T-helper 2 cell treated with Interferon-gamma antibody and Interleukin-4, amounts not matched to agents 5 μg/mL and 100 μg/mL, for 36 hours (primary cell): ENCODE results near the gene XXYLT1.

ENCODE experiments used
- DNase-seq: peaks from one replicate; pipeline ENCODE4 v3.0.0; 2021; ENCODE audit warnings: low spot score
- H3K27ac Mint-ChIP-seq: one replicate; pipeline ENCODE4 v1.8.0; 2021; ENCODE audit warnings: mild to moderate bottlenecking, mixed read lengths
- H3K27me3 Mint-ChIP-seq: one replicate; pipeline ENCODE4 v1.8.0; 2021; ENCODE audit warnings: low read depth, mixed read lengths
- H3K36me3 Mint-ChIP-seq: one replicate; pipeline ENCODE4 v1.8.0; 2021; ENCODE audit warnings: low read depth, mixed read lengths
- H3K4me1 Mint-ChIP-seq: one replicate; pipeline ENCODE4 v1.8.0; 2021; ENCODE audit warnings: low read depth, mixed read lengths
- H3K4me3 Mint-ChIP-seq: one replicate; pipeline ENCODE4 v1.8.0; 2022; ENCODE audit warnings: mild to moderate bottlenecking, moderate library complexity, mixed read lengths
- H3K9me3 Mint-ChIP-seq: one replicate; pipeline ENCODE4 v1.8.0; 2021; ENCODE audit warnings: mixed read lengths

XXYLT1 gene

DNA sequence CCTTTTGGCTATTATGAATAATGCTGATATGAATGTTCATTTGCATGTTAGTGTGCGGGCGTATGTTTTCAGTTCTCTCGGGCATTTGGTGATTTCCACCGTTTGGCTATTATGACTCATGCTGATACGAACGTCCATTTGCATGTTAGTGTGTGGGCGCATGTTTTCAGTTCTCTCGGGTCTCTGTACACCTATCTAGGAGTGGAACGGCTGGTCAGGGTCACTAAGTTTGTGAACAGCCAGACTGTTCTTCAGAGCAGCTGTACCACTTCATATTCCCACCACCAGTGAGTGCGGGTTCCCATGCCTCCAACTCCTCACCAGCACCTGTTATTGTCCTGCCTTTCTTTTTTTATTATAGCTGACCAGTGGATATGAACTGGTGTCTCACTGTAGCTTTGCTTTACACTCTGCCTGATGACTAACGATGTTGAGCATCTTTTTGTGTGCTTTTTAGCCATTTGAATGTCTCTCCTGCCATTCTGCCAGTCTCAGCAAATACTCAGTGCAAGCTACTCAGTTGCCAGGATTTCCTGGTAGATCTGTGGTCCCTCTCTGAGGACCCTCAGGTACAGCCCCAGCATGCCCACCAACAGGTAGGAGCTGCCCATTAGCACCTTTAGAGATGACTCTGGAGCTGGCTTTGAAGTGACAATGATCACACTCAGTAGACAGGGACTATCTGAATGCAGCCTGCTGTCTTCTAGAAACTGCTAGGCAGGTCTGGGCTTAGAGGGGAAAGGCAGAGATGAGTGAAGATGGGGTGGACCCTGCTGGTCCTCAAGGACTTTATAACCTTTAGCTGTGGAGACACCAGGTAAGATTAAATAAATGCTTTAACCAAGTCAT is 141.1 kb downstream of the XXYLT1 start:
- no peaks in the 10 kb centered on the region for H3K27me3 Mint-ChIP-seq
- peak overlapping the region; percentile 47 for H3K27ac Mint-ChIP-seq
- peaks cover 18% of the 10 kb centered on the region for H3K4me1 Mint-ChIP-seq
- no peaks in the 10 kb centered on the region for H3K36me3 Mint-ChIP-seq
- no peaks in the 10 kb centered on the region for H3K9me3 Mint-ChIP-seq
- peak; percentile 74 for DNase-seq
- peak overlapping the region; percentile 44 for H3K4me3 Mint-ChIP-seq

DNA sequence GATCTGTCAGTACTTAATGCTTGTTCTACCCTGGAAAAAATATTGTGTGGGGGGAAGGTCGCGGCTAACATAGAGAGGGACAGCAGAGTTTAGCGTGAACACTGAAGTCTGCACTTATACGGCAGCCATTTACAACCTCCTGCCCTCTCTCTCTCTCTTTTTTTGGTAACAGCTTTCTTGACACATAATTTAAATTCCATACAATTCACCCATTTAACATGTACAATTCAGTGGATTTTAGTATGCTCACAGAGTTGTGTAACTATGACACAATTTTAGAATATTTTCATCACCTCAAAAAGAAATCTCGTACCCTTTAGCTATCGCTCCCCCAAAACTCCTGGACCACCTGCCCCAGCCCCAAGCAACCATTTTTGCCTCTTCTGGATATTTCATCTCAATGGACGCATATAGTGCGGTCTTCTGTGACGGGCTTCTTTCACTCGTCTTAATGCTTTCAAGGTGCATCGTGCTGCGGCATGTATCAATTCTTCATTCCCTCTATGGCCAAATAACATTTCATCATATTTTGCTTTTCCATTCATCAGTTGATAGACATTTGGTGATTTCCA is 141.8 kb downstream of the XXYLT1 start:
- peak overlapping the region; percentile 47 for H3K27ac Mint-ChIP-seq
- no peak for DNase-seq
- H3K36me3 Mint-ChIP-seq = no peaks in the 10 kb centered on the region
- peaks cover 18% of the 10 kb centered on the region for H3K4me1 Mint-ChIP-seq
- H3K4me3 Mint-ChIP-seq = peak overlapping the region; percentile 44
- no peaks in the 10 kb centered on the region for H3K9me3 Mint-ChIP-seq
- no peaks in the 10 kb centered on the region for H3K27me3 Mint-ChIP-seq

DNA sequence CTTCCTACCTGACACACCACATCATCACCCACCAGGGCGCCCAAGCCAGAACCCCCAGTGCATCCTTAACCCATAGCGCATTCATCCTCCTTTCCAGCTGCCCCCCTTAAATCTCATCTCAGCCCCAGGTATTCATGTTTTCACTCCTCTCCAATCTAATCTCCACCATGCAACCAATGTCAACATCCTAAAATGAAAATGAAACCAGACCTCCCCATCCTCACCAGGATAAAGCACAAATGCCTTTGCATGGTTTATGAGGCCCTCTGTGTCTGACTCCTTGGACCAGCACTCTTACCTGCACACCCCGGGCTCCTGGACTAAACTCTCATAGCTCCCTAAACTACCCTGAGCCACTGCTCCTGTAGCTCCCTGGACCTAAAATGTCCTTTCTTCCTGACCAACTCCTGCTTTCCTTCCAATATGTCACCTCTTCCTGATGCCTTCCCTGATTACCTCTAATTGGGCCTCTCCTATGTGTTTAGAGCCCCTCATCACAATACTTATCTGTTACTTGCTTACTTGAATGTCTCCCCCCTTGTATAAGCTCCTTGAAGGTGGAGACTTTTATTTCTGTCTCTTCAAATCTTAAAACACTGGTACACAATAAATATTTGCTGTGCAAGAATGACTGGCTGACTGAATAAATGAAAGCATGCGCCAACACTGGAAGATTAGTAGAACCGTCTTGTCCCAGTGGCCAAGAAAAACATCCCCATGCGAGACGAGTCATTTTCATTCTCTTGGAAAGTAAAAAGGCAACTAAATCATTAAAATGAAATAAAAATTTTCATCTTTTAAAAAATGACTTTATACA is 142.5 kb downstream of the XXYLT1 start:
- H3K9me3 Mint-ChIP-seq = no peaks in the 10 kb centered on the region
- H3K4me1 Mint-ChIP-seq = peaks cover 18% of the 10 kb centered on the region
- H3K36me3 Mint-ChIP-seq = no peaks in the 10 kb centered on the region
- no peak for DNase-seq
- peak overlapping the region; percentile 4 for H3K4me3 Mint-ChIP-seq
- H3K27ac Mint-ChIP-seq = peak overlapping the region; percentile 39
- no peaks in the 10 kb centered on the region for H3K27me3 Mint-ChIP-seq

DNA sequence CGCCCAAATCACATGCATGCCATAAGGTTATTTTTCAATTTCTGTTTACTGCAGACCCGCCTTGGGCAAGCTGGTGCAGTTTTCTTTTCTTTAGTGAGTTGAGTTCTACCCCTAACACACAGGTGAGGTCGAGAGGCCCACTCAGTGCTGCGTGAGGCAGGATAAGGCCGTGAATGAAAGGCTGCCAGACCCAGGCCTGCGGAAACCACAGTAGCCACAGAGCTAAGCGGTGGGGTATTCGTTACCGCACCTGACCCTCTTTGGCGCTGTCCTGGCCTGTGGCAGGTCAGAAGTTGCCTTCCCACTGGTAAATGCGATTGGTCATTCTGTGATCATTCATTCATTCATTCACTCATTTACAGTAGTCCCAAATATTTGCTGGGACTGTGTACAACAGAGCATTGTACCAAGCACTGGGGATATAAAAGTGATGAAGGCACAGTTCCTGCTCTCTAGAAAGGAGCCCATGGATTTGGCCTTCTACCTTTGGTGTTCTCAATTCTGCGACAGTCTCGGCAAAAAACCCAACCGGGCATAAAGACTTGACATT is 144.8 kb downstream of the XXYLT1 start:
- no peak overlapping the region for H3K4me3 Mint-ChIP-seq
- H3K27me3 Mint-ChIP-seq = no peaks in the 10 kb centered on the region
- no peak overlapping the region for H3K27ac Mint-ChIP-seq
- H3K36me3 Mint-ChIP-seq = no peaks in the 10 kb centered on the region
- no peak for DNase-seq
- no peaks in the 10 kb centered on the region for H3K9me3 Mint-ChIP-seq
- peaks cover 18% of the 10 kb centered on the region for H3K4me1 Mint-ChIP-seq

DNA sequence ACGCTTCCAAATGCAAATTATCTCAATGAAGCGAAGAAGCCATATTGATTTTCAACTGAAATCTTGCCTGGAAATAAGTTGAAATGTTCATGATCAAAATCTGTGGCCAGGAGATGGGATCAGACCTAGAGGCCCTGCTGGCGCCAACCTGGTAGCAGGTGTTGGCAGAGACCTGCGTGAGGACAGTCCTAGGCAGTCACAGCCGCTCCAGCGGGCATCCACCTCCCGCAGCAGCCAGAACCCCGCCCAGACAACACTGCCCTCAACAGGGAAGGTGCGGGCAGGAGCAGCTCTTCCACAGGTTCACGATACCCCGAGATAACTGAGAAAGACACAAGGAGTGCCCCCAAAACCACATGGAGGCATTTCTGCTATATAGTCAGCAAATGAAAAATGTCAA is 145.3 kb downstream of the XXYLT1 start:
- Mint-ChIP-seq H3K27me3 (no peaks in the 10 kb centered on the region), H3K4me1 (peaks cover 18% of the 10 kb centered on the region), H3K36me3 (no peaks in the 10 kb centered on the region), H3K27ac (no peak overlapping the region), H3K4me3 (no peak overlapping the region), H3K9me3 (no peaks in the 10 kb centered on the region)
- no peak for DNase-seq

DNA sequence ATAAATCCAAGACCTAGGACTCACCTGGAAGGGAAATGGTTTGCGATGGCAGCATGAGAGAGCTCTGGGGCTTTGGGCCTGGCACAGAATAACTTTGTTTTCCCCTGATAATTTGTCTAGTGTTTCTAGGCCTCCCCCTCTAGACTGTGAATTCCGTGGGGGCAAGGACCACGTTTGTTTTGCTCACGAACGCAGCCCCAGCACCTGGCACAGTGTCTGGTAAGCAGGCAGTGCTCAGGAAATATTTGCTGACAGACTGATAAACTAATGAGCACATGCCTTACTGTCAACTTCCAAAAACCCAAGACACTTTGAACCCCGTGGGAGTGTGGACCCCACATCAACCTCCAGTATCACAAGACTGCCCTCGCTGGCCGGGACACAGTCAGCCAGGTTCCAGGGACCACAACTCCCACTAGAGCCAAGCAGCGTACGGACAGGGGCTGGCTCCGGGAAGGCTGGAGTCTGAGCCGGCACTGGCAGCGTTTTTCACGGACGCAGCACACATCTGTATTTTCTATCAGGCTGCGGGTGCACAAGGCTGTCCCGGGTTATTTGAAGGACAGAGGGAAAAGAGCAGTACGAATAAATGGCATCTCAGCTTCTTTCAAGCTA is 146.5 kb downstream of the XXYLT1 start:
- no peak overlapping the region for H3K4me3 Mint-ChIP-seq
- no peak for DNase-seq
- no peaks in the 10 kb centered on the region for H3K27me3 Mint-ChIP-seq
- H3K27ac Mint-ChIP-seq = no peak overlapping the region
- H3K36me3 Mint-ChIP-seq = no peaks in the 10 kb centered on the region
- H3K4me1 Mint-ChIP-seq = peaks cover 13% of the 10 kb centered on the region
- no peaks in the 10 kb centered on the region for H3K9me3 Mint-ChIP-seq

DNA sequence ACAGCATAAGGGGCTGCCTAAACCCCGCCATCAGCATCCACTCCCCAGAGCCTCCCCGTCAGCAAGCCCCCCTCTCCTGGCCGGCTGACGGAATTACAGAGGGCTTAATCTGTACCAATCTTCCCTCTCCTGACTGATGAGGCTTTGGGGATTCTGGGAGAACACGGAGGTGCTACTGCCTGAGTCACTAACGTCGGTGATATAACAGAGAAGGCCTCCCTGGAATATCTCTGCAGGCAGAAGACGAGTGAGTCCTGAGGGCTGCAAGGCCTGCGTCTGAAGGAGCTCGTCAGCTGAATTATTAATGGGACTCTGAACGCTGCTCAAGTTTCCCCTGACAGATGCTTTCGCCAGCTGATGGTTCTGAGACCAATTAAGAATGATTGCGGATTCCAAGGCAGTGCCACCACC is 147.7 kb downstream of the XXYLT1 start:
- no peak for DNase-seq
- Mint-ChIP-seq H3K27ac (no peak overlapping the region), H3K27me3 (no peaks in the 10 kb centered on the region), H3K4me1 (peaks cover 5% of the 10 kb centered on the region), H3K4me3 (no peak overlapping the region), H3K36me3 (no peaks in the 10 kb centered on the region), H3K9me3 (no peaks in the 10 kb centered on the region)

DNA sequence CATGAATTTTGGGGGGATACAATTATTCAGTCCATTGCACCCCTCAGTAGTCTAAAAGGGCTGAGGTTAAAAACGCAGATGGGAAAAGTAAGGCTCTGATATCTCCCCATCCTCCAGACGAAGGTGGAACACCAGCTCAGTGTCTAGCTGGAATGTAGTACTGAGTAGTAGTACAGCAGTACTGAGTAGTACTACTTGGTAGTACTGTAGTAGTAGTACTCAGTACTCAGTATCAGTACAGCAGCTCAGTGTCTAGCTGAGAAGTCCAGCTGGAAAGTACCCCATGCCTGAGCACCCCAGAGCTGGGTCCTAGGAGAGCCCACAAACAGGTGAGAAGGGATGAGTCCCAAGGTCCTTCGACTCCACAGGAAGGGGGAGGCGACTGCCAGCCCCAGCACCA is 148.7 kb downstream of the XXYLT1 start:
- H3K4me1 Mint-ChIP-seq = peaks cover 4% of the 10 kb centered on the region
- no peaks in the 10 kb centered on the region for H3K36me3 Mint-ChIP-seq
- H3K27ac Mint-ChIP-seq = no peak overlapping the region
- H3K4me3 Mint-ChIP-seq = no peak overlapping the region
- no peaks in the 10 kb centered on the region for H3K27me3 Mint-ChIP-seq
- no peaks in the 10 kb centered on the region for H3K9me3 Mint-ChIP-seq
- DNase-seq = no peak

DNA sequence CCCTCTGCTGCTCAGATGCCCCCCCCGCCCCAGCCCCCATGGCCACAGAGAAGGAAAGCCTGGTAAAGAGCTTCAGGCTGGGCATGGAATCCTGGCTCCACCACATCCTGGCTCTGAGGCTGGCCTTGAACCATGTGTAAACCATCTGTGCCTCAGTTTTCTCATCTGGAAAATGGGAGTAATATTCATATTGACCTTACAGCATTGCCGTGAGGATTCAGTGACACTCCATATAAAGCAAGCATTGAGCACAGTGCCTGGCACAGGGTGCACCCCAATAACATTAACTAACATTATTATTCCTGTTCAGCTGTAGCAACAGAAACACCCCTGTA is 150.7 kb downstream of the XXYLT1 start:
- H3K4me1 Mint-ChIP-seq = peaks cover 4% of the 10 kb centered on the region
- no peak overlapping the region for H3K27ac Mint-ChIP-seq
- no peaks in the 10 kb centered on the region for H3K27me3 Mint-ChIP-seq
- DNase-seq = no peak
- no peak overlapping the region for H3K4me3 Mint-ChIP-seq
- no peaks in the 10 kb centered on the region for H3K36me3 Mint-ChIP-seq
- no peaks in the 10 kb centered on the region for H3K9me3 Mint-ChIP-seq

DNA sequence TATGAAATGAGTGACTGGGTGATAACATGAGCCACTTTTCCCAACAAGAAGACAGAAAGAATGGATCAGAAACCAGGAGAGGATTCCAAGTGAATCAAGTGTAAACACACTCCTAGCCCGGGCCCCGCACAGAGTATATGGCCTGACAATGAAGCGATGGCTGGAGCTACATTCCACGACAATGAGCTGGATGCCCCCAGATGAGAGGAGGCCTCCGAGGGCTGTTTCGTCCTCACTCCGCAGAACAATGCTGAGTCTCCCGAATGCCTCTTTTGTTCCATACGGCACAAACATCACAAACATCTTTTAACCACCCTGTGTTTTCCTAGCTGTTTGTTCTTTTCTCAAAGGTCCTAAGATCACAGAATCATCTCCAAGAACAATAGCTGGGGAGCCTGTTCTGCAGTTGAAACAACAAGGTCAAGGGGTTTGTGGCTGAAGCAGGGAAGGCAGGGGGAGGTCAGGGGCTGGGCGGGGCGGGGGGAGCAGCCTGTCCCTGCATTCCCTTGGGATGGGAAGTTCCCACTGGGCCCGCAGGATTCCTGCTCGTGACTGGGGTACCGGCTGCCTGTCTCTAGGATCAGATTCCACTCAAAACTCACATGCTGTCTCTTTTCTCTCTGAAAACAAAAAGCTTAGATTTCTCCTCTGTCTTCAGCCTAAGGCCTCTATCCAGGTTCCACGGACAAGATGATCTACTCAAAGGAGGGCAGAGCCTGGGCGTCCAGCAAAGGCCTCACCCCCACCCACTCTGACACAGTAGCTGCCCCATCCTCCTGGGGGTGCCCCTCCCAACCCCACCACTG is 151.3 kb downstream of the XXYLT1 start:
- Mint-ChIP-seq H3K36me3 (no peaks in the 10 kb centered on the region), H3K27me3 (no peaks in the 10 kb centered on the region)
- no peak for DNase-seq

DNA sequence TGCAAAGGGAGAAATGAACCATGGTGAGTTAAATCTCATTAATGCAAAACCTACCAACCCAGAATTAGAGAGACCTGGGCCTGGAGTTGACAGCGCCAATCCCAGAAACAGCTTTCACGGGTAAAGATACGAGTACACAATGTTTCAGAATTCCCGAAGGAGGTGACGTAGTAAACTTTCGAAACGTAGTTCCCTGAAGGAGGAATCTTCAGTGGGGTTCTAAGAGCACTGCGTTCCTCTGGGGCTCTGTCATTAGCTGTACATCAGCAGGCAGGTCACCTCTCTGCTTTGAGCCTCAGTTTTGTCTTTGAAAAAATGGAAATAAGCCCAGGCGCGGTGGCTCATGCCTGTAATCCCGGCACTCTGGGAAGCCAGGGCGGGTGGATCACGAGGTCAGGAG is 152.3 kb downstream of the XXYLT1 start:
- Mint-ChIP-seq H3K4me3 (no peak overlapping the region), H3K36me3 (no peaks in the 10 kb centered on the region), H3K27me3 (no peaks in the 10 kb centered on the region), H3K27ac (no peak overlapping the region), H3K4me1 (peaks cover 4% of the 10 kb centered on the region), H3K9me3 (no peaks in the 10 kb centered on the region)
- DNase-seq = no peak

More for the DNA sequence above, 151.3 kb downstream of the XXYLT1 start:
- Mint-ChIP-seq H3K9me3 (no peaks in the 10 kb centered on the region), H3K4me1 (peaks cover 4% of the 10 kb centered on the region), H3K4me3 (no peak overlapping the region), H3K27ac (peak overlapping the region; percentile 49)

DNA sequence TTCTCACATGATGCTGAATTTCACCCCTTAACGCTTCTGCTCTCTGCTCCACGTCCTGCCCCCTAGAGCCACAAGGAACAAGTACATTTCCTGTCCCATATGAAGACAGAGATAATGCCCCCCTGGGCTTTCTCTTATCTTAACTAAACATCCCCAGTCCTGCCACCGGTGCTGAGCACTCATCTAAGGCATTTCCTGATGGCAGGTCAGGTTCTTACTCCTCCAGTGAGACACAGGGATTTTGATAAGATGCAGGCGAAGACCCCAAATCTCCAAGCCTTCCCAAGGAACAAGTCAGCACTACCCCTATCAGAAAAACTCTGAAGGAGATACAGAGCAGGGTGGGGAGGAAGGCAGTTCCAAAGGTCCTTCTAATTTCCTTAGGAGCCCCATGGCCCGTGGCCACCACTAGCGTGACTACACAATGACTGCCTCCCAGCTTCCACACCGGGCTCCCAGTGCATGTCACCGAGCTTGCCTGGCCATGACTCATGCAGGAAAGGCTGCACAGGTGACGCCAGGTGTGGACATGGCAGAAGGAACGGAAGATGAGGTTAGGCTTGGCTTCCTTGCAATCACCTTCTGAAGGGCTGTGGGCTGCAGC is 152.9 kb downstream of the XXYLT1 start:
- H3K27ac Mint-ChIP-seq = no peak overlapping the region
- DNase-seq = no peak

More for the DNA sequence above, 152.9 kb downstream of the XXYLT1 start:
- no peaks in the 10 kb centered on the region for H3K9me3 Mint-ChIP-seq
- peaks cover 4% of the 10 kb centered on the region for H3K4me1 Mint-ChIP-seq
- H3K27me3 Mint-ChIP-seq = no peaks in the 10 kb centered on the region
- no peaks in the 10 kb centered on the region for H3K36me3 Mint-ChIP-seq
- H3K4me3 Mint-ChIP-seq = no peak overlapping the region
